NCI-H524 treated with DMSO at 0.1 percent for 48 hours (cell line): Measurements from ENCODE around the gene GADD45G.

Source experiments
- DNase-seq: peaks from one replicate; lab custom pipeline; 2025; lab: John Stamatoyannopoulos, UW

Gene GADD45G, protein sequence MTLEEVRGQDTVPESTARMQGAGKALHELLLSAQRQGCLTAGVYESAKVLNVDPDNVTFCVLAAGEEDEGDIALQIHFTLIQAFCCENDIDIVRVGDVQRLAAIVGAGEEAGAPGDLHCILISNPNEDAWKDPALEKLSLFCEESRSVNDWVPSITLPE

DNA sequence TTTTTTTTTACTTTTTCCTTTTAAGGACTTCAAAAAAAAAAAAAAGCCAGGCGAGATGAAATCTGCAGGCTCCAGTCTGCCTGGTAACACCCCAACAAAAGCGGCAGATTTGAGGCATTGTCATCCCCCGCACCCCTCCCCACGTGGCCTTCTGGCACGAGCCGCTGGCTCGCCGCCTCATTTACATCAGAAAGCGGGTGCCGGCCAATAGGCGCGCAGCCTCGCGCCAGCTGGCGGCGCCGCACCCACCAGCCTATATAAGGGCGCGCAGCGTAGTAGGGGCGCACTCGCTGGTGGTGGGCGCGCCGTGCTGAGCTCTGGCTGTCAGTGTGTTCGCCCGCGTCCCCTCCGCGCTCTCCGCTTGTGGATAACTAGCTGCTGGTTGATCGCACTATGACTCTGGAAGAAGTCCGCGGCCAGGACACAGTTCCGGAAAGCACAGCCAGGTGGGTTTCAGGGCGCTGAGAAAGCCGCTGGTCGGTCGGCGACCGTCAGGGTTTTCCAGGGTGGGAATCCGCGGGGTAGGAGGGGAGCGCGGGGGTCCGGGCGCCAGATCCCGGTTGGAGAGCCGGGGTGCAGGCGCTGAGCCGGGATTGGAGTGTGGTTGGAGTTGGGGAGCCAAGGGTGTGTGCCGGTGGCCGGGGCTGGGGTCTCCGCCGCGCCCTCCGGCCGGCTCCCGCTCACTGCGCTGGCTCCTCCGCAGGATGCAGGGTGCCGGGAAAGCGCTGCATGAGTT lies at the start of gene GADD45G:
TSS of gene GADD45G (plus strand) at position 284 of the 736 bp plus-strand sequence. CDS start at position 394, 110 bp downstream.
- DNase-seq, result peak; percentile 61

DNA sequence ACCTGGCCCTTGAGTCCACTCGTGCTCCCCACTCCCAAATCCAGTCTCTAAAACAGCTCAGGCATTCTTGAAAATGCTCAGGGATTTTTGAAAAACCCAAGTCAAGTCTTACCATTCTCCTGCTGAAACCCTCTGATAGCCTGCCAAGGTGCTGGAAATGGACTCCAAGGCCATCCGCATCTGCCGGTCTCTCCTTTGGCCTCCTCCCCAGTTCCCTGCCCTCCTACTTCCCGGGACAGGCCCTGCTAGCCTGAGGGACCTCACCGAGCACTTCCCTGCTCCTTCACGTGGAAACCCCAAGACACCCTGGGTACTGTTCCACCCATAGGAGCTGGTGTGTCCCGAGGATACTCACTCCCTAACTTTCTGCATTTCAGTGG lies 49.8 kb upstream of the GADD45G start:
- DNase-seq, result no peak

- DNase-seq, result peak; percentile 64
These were observed 49.1 kb upstream of the GADD45G start for GRCh38 chr9:89555451-89556375.

- no peak for DNase-seq
These were observed 46.5 kb upstream of the GADD45G start for GRCh38 chr9:89558196-89558899.

- no peak for DNase-seq
These were observed 45.9 kb upstream of the GADD45G start for GRCh38 chr9:89558948-89559347.

- no peak for DNase-seq
These were observed 42.5 kb upstream of the GADD45G start for GRCh38 chr9:89562186-89562814.

- no peak for DNase-seq
These were observed 41.1 kb upstream of the GADD45G start for GRCh38 chr9:89563571-89564345.

- DNase-seq, result no peak
These were observed 40.4 kb upstream of the GADD45G start for GRCh38 chr9:89564346-89564878.

DNA sequence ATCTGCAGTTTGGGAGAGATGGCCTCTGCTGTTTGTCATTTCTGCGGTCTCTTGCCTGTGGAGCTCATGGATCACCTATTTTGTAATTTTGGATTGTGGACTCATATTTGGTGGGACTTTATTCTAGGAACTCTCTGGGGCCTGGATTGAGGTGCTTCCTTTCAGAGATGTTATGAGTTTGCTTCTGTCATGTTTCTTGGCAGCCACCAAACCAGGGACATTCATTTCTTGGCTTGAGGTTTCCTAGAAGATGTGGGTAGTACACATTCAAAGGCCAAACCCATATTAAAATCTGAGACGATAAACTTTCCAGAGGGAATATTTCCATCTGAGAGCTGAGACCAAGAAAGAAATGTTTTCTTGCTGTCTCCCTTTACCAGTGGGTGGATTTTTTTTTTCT lies 37.2 kb upstream of the GADD45G start:
- no peak for DNase-seq

- DNase-seq, result no peak
These were observed 30.5 kb upstream of the GADD45G start for GRCh38 chr9:89574309-89574708.

- no peak for DNase-seq
These were observed 28.4 kb upstream of the GADD45G start for GRCh38 chr9:89576404-89576839.

GRCh38 chr9:89577363-89577762 lies 27.4 kb upstream of the GADD45G start:
- DNase-seq, result no peak

GRCh38 chr9:89579741-89580385 lies 24.9 kb upstream of the GADD45G start:
- no peak for DNase-seq

DNA sequence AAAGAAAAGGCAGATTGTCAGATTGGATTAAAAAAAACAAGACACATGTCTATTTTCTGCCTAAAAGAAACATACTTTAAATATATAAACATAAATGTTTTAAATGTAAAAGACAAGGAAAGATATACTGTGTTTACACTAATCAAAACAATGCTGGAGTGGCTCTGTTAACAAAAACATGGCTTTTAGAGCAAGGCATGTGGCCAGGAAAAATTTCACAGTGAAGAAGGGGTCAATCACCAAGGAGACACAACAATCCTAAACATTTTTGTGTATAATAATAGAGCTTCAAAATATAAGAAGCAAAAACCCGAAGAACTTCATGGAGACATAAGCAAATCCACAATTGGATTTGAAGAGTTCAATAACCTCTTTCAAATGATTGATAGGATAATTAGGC lies 18.5 kb upstream of the GADD45G start:
- DNase-seq, result no peak

- no peak for DNase-seq
These were observed 16.4 kb upstream of the GADD45G start for GRCh38 chr9:89588271-89588879.

- no peak for DNase-seq
These were observed 14.4 kb upstream of the GADD45G start for GRCh38 chr9:89590415-89590814.

DNA sequence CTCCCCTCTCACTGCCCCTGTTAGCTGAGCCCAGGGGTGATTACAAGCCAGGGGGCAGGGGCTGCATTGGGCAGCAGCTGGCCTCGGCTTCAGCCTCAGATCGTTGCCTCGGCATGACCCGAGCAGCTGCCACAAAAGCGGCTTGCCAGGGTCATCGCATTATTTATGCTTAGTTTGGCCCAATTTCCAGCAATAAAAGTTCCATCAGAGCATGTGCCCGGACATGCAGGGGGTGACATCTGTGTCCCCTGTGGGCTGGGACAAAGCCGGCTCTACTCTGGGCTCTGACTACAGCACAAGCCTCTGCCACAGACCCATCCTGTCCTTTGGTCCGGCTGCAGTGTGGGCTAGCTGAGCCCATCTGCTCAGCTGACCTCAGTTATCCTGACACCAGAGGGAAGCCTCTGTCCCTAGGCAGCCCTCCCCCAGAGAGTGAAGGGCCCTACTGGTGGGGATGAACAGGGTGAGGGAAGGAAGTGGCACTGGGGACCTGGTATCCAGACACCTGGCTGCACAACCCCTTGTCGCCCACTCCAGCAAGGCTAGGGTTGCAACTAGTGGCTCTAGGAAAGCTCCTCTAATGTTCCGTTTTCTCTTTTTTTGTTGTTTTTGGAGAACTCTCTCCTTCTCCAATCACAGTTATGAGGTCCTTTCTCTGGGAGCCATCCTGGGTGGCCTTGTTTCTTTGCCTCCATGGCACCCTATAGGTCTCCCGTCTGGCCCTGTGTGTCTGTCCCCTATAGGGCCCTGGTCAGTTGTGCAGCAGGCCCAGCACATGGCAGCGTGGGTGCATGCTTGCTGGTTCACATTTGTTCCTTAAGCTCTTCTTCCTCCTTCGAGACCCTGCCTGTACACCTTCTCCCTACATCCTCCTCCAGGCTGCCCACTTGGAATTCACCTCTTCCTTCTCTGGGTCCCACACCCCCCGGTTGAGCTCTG lies 13.3 kb upstream of the GADD45G start:
- no peak for DNase-seq

GRCh38 chr9:89592213-89592815 lies 12.5 kb upstream of the GADD45G start:
- no peak for DNase-seq
